IMR-90 (cell line): ENCODE data around the gene EPHX1.

ENCODE experiments used
- BHLHE40 ChIP-seq: fragments of 150-350 bp; IDR thresholded peaks from 2 replicates; pipeline ENCODE4 v1.6.1; 2016; ENCODE audit warnings: mild to moderate bottlenecking, low read depth, low read length
- CEBPB ChIP-seq: IDR thresholded peaks from 2 replicates; pipeline ENCODE4 v1.6.1; 2012; ENCODE audit warnings: low read depth, low read length, improper control_type of control experiment
- CHD1 ChIP-seq: IDR thresholded peaks from 2 replicates; pipeline ENCODE4 v1.6.1; 2012; ENCODE audit warnings: low read depth, low read length, improper control_type of control experiment
- MAFK ChIP-seq: IDR thresholded peaks from 2 replicates; pipeline ENCODE4 v1.6.1; 2012; ENCODE audit warnings: low read depth, low read length, improper control_type of control experiment
- MXI1 ChIP-seq: IDR thresholded peaks from 2 replicates; pipeline ENCODE4 v1.6.1; 2012; ENCODE audit warnings: low read depth, mild to moderate bottlenecking, low read length, moderate library complexity, borderline replicate concordance
- POLR2A ChIP-seq: IDR thresholded peaks from 2 replicates; pipeline ENCODE4 v1.6.1; 2012; ENCODE audit warnings: mild to moderate bottlenecking, low read depth, low read length
- RAD21 ChIP-seq: IDR thresholded peaks from 2 replicates; pipeline ENCODE4 v1.6.1; 2012; ENCODE audit warnings: low read length, improper control_type of control experiment
- RFX5 ChIP-seq: IDR thresholded peaks from 2 replicates; pipeline ENCODE4 v1.8.0; 2012; ENCODE audit warnings: low read depth, mild to moderate bottlenecking, low read length, moderate library complexity
- TF ChIP-seq, protein P1 (sequence below): conservative IDR thresholded peaks from 2 replicates; pipeline ENCODE4 v1.5.1; 2012; ENCODE audit warnings: mild to moderate bottlenecking, low read depth, low read length, improper control_type of control experiment
- TF ChIP-seq, protein P2 (sequence below): fragments of 150-350 bp; IDR thresholded peaks from 2 replicates; pipeline ENCODE4 v1.6.1; 2016; ENCODE audit warnings: low read depth, mild to moderate bottlenecking, low read length, moderate library complexity, borderline replicate concordance
- TF ChIP-seq, protein P3 (sequence below): fragments of 150-350 bp; IDR thresholded peaks from 2 replicates; pipeline ENCODE4 v1.6.1; 2017; ENCODE audit warnings: mild to moderate bottlenecking, antibody characterized with exemption, low read length, low read depth

DNA sequence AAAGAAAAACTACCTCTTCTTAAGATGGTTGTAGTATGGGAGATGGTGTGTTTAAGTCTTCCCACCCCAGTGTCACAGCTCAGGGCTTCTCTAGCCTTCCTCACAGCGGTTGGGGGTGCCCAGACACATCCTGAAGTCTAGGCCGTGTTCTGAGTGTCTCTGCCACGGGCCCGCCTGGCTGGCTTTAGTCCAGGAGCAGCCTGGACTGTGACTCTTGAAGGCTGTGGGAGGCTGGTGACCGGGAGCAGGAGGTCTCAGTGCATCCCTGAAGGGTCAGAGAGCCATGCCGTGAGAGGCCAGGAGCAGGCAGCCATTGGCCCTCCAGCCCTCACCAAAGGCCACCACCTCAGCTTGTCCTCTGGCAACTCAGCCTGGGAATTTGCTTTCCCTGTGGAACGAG is 4.5 kb downstream of the EPHX1 start:
- TF ChIP-seq, protein P1, sequence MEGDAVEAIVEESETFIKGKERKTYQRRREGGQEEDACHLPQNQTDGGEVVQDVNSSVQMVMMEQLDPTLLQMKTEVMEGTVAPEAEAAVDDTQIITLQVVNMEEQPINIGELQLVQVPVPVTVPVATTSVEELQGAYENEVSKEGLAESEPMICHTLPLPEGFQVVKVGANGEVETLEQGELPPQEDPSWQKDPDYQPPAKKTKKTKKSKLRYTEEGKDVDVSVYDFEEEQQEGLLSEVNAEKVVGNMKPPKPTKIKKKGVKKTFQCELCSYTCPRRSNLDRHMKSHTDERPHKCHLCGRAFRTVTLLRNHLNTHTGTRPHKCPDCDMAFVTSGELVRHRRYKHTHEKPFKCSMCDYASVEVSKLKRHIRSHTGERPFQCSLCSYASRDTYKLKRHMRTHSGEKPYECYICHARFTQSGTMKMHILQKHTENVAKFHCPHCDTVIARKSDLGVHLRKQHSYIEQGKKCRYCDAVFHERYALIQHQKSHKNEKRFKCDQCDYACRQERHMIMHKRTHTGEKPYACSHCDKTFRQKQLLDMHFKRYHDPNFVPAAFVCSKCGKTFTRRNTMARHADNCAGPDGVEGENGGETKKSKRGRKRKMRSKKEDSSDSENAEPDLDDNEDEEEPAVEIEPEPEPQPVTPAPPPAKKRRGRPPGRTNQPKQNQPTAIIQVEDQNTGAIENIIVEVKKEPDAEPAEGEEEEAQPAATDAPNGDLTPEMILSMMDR, result no peak
- TF ChIP-seq, protein P2, sequence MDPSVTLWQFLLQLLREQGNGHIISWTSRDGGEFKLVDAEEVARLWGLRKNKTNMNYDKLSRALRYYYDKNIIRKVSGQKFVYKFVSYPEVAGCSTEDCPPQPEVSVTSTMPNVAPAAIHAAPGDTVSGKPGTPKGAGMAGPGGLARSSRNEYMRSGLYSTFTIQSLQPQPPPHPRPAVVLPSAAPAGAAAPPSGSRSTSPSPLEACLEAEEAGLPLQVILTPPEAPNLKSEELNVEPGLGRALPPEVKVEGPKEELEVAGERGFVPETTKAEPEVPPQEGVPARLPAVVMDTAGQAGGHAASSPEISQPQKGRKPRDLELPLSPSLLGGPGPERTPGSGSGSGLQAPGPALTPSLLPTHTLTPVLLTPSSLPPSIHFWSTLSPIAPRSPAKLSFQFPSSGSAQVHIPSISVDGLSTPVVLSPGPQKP, result no peak
- no peak for TF ChIP-seq MXI1
- no peak for TF ChIP-seq POLR2A
- no peak for TF ChIP-seq RAD21
- TF ChIP-seq CEBPB, result no peak
- TF ChIP-seq MAFK, result no peak
- TF ChIP-seq, protein P3, sequence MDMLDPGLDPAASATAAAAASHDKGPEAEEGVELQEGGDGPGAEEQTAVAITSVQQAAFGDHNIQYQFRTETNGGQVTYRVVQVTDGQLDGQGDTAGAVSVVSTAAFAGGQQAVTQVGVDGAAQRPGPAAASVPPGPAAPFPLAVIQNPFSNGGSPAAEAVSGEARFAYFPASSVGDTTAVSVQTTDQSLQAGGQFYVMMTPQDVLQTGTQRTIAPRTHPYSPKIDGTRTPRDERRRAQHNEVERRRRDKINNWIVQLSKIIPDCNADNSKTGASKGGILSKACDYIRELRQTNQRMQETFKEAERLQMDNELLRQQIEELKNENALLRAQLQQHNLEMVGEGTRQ, result no peak
- TF ChIP-seq BHLHE40, result no peak
- TF ChIP-seq RFX5, result no peak
- no peak for TF ChIP-seq CHD1
